GM12878 (cell line): ENCODE data around the gene HOXB1. TPM values are rescaled to one million over a fixed set of nuclear protein-coding genes. Genes with fewer than 3 reads are reported as not detected.

Experiments
- ASH2L ChIP-seq: fragments of 300-600, 200-600 bp; sonication (generic); IDR thresholded peaks from 2 replicates; pipeline ENCODE4 v1.6.1; 2017; ENCODE audit warnings: low read depth, mild to moderate bottlenecking, borderline replicate concordance
- ATF2 ChIP-seq: IDR thresholded peaks from 2 replicates; pipeline ENCODE4 v1.6.1; 2012; ENCODE audit warnings: low read length, inconsistent platforms
- BCLAF1 ChIP-seq: fragments of 450-650 bp; IDR thresholded peaks from 2 replicates; pipeline ENCODE4 v1.6.1; 2017; ENCODE audit warnings: antibody characterized with exemption, mild to moderate bottlenecking, moderate library complexity
- CHD2 ChIP-seq: IDR thresholded peaks from 2 replicates; pipeline ENCODE4 v1.6.1; 2011; ENCODE audit warnings: low read depth, low read length, improper control_type of control experiment, borderline replicate concordance
- EZH2 ChIP-seq: IDR thresholded peaks from 2 replicates; pipeline ENCODE4 v1.6.1; 2012; ENCODE audit warnings: low read depth, mild to moderate bottlenecking, control low read depth, inconsistent platforms, low read length, borderline replicate concordance; ENCODE audit not compliant: control insufficient read depth
- GABPA ChIP-seq: IDR thresholded peaks from 2 replicates; pipeline ENCODE4 v1.6.1; 2014; ENCODE audit warnings: antibody characterized with exemption, low read depth, mild to moderate bottlenecking, inconsistent platforms
- IKZF1 ChIP-seq: fragments of 450-650 bp; conservative IDR thresholded peaks from 2 replicates; pipeline ENCODE4 v1.6.1; 2017; ENCODE audit warnings: antibody characterized with exemption, mild to moderate bottlenecking
- KLF5 ChIP-seq: fragments of 450-650 bp; IDR thresholded peaks from 2 replicates; pipeline ENCODE4 v1.6.1; 2014; ENCODE audit warnings: mild to moderate bottlenecking; ENCODE audit not compliant: partially characterized antibody
- NFXL1 ChIP-seq: fragments of 450-650 bp; IDR thresholded peaks from 2 replicates; pipeline ENCODE4 v1.6.1; 2017; ENCODE audit warnings: antibody characterized with exemption, mild to moderate bottlenecking, borderline replicate concordance
- RBBP5 ChIP-seq: fragments of 200-600 bp; sonication (generic); conservative IDR thresholded peaks from 2 replicates; pipeline ENCODE4 v1.6.1; 2016
- RELB ChIP-seq: fragments of 450-650 bp; IDR thresholded peaks from 2 replicates; pipeline ENCODE4 v1.6.1; 2017; ENCODE audit warnings: low read depth, mild to moderate bottlenecking, moderate library complexity
- STAT1 ChIP-seq: fragments of 450-650 bp; conservative IDR thresholded peaks from 2 replicates; pipeline ENCODE4 v1.6.1; 2014; ENCODE audit warnings: antibody characterized with exemption, mild to moderate bottlenecking
- TCF3 ChIP-seq: IDR thresholded peaks from 2 replicates; pipeline ENCODE4 v1.6.1; 2012; ENCODE audit warnings: low read depth, mild to moderate bottlenecking, low read length, borderline replicate concordance; ENCODE audit not compliant: insufficient read depth
- polyA plus RNA-seq, 11 experiments: library from polyadenylated mRNA; depleted of rRNA in 4 of 11; unstranded in 6 of 11; stranded (reverse) in 5 of 11; fragments of >200 nt; fragmentation: Nextera tagmentation in 4 of 11; fragmentation: Illumina TruSeq in 1 of 11; extraction: Ambion mirVana in 4 of 11; extraction: Trizol in 1 of 11; gene quantifications; 1 replicate in 1 of 11; 2 replicates in 10 of 11; pipeline versions ENCODE4 v1.2.1 to v1.2.3, GENCODE V29; 2011 to 2016; ENCODE audit warnings: inconsistent platforms in 2 of 11, missing spikeins in 2 of 11, low read depth in 1 of 11
- total RNA-seq, 4 experiments: library from RNA; depleted of rRNA in 3 of 4; stranded (reverse); fragments of >200 nt in 3 of 4; fragmentation: Illumina TruSeq in 1 of 4; extraction: Trizol in 1 of 4; gene quantifications; 2 replicates each; pipeline versions ENCODE4 v1.2.1 to v1.2.3, GENCODE V29; 2013 to 2021

HOXB1 gene
- total and polyA plus RNA-seq, 10 of the 15 experiments (the other 5 are each of a cell fraction or from before 2014, with no cell fraction given), result not detected

GRCh38 chr17:48483471-48484131, 47.2 kb downstream of the HOXB1 start (continued):
- TF ChIP-seq BCLAF1 (no peak), IKZF1 (peak; percentile 92), ATF2 (0 out of 2 replicates have a peak, but pooled peaks have one; percentile 26), STAT1 (no peak), TCF3 (peak; percentile 69; the same call in 1 of the 2 replicates), KLF5 (no peak), GABPA (no peak), CHD2 (no peak), EZH2 (no peak), ASH2L (no peak), RBBP5 (no peak), NFXL1 (no peak), RELB (peak; percentile 64; the same call in 1 of the 2 replicates)
